ENCODE results near the gene GLDC. TPM values are rescaled to one million over a fixed set of nuclear protein-coding genes. Genes with fewer than 3 reads are reported as not detected.

The GLDC gene
- total and polyA plus RNA-seq, 9 donors = 0.27 to 2.1 (median 0.64) TPM

DNA sequence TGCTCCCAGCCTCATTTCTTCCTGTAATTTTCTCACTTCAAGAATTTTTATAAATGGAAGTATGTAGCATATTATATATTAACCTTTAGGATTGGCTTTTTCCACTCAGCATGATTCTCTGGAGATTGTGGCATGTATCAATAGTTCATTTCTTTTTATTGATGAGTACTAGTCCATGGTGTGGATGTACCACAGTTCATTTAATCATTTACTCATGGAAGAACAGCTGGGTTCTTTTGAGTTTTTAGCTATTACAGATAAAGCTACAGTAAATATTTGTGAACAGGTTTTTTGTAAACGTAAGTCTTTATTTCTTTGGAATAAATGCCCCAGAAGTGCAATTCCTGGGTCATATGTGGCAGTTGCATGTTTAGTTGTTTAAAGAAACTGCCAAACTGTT is 156.4 kb downstream of the GLDC start:
- Histone ChIP-seq H3K4me1 (ENCODE audit: control insufficient read depth, insufficient read depth, low read length) (no peaks in the 10 kb centered on the region), H3K36me3 (ENCODE audit: control insufficient read depth, insufficient read depth, low read length) (peaks cover 32% of the 10 kb centered on the region), H3K27ac (ENCODE audit: low read length) (no peak overlapping the region), H3K27me3 (ENCODE audit: control insufficient read depth, insufficient read depth, low read length) (no peaks in the 10 kb centered on the region), H3K9me3 (replicated peaks; ENCODE audit: control insufficient read depth, low read depth, low read length) (no peaks in the 10 kb centered on the region), H3K4me3 (ENCODE audit: low read length) (no peak overlapping the region)
- WGBS (ENCODE audit: insufficient coverage) = no CpG with 5 or more reads among the region's 1 CpG
- no peak for DNase-seq

DNA sequence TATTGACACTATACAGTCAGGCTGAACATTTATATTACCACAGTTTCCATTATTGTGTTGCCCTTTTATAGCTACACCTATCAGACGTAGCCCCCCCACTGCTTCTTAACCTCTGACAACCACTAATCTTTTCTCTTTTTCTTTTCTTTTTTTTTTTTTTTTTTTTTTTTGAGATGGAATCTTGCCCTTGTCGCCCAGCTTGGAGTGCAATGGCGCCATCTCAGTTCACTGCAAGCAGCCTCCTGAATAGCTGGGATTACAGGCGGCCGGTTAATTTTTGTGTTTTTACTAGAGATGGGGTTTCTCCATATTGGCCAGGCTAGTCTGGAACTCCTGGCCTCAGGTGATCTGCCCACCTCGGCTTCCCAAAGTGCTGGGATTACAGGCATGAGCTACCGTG is 157.1 kb downstream of the GLDC start:
- Histone ChIP-seq H3K4me1 (ENCODE audit: control insufficient read depth, insufficient read depth, low read length) (no peaks in the 10 kb centered on the region), H3K27me3 (ENCODE audit: control insufficient read depth, insufficient read depth, low read length) (no peaks in the 10 kb centered on the region), H3K4me3 (ENCODE audit: low read length) (no peak overlapping the region), H3K36me3 (ENCODE audit: control insufficient read depth, insufficient read depth, low read length) (peaks cover 34% of the 10 kb centered on the region), H3K9me3 (replicated peaks; ENCODE audit: control insufficient read depth, low read depth, low read length) (no peaks in the 10 kb centered on the region), H3K27ac (ENCODE audit: low read length) (no peak overlapping the region)
- WGBS (ENCODE audit: insufficient coverage) = 95% methylated on average over 4 of the region's 7 CpGs
- DNase-seq = no peak

DNA sequence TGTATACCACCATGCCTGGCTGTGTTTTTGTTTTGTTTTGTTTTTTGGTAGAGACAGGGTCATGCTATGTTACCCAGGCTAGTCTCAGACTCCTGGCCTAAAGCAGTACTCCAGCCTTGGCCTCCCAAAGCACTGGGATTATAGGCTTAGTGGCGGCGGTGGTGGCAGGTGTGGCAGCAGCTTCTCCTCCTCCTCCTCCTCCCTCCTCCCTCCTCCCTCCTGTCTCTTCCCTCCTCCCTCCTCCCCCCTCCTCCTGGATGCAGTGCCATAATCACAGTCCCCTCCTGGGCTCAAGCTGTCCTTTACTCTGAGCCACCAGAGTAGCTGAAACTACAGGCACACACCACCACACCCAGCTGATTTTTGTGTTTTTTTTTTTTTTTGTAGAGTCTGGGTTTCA is 161.3 kb downstream of the GLDC start:
- no peaks in the 10 kb centered on the region for H3K27me3 ChIP-seq (ENCODE audit: control insufficient read depth, insufficient read depth, low read length)
- DNase-seq = no peak
- no peak overlapping the region for H3K4me3 ChIP-seq (ENCODE audit: low read length)
- H3K27ac ChIP-seq (ENCODE audit: low read length) = no peak overlapping the region
- H3K9me3 ChIP-seq (replicated peaks; ENCODE audit: control insufficient read depth, low read depth, low read length) = no peaks in the 10 kb centered on the region
- H3K4me1 ChIP-seq (ENCODE audit: control insufficient read depth, insufficient read depth, low read length) = no peaks in the 10 kb centered on the region
- H3K36me3 ChIP-seq (ENCODE audit: control insufficient read depth, insufficient read depth, low read length) = peaks cover 45% of the 10 kb centered on the region
- WGBS (ENCODE audit: insufficient coverage) = no CpG with 5 or more reads among the region's 2 CpGs

Other genes starting within 250 kb of the GLDC start
- gene UHRF2, start 232.5 kb downstream of the GLDC start, total RNA-seq = 32.8 TPM
- 10 to 100 TPM; 27.3 to 38.6 (median 29.9) TPM for gene UHRF2, start 232.5 kb downstream of the GLDC start, polyA plus RNA-seq (ENCODE audit: insufficient read depth in 1 of 8, insufficient read length in 8 of 8, low replicate concordance in 1 of 8)
- gene KDM4C, start 112.2 kb upstream of the GLDC start, total RNA-seq = 19.0 TPM
- 10 to 100 TPM; 10.1 to 14.5 (median 11.1) TPM for gene KDM4C, start 112.2 kb upstream of the GLDC start, polyA plus RNA-seq (ENCODE audit: insufficient read depth in 1 of 8, insufficient read length in 8 of 8, low replicate concordance in 1 of 8)

Data from muscle of leg (tissue), 11 donors.